Endothelial cell of umbilical vein (primary cell): ENCODE results near the gene GIMAP6. TPM values are rescaled to one million over a fixed set of nuclear protein-coding genes. Genes with fewer than 3 reads are reported as not detected.
"Not testable (repeated sequence)": the region's sequence is repeated elsewhere in the genome, so short reads cannot be mapped to it uniquely, and the experiment has no call there.

Source experiments
- BruUV-seq: library from RNA; stranded (reverse); fragments of 400-500 nt; replicated peaks from 2 replicates; lab custom pipeline; 2021; lab: Mats Ljungman, UMichigan
- CTCF ChIA-PET: fragments of 300-600, 350-600 bp; sonication (Branson Sonifier 250); formaldehyde crosslinking; loops from one replicate; lab custom pipeline; 2021; ENCODE audit warnings: antibody characterized with exemption, inconsistent platforms; lab: Charles Lee
- POLR2A ChIA-PET: fragments of 300-600, 350-600 bp; sonication (Branson Sonifier 250); formaldehyde crosslinking; loops from one replicate; lab custom pipeline; 2021; ENCODE audit warnings: antibody characterized with exemption, inconsistent platforms; lab: Charles Lee
- DNase-seq: peaks from one replicate; pipeline ENCODE4 v3.0.0-alpha.2; 2011; ENCODE audit warnings: low read depth, low spot score
- FAIRE-seq: peaks from 2 replicates; lab custom pipeline; 2011; peaks lifted over from hg19 to GRCh38; lab: Jason Lieb, UNC
- H2AFZ ChIP-seq: 2 replicates; pipeline ENCODE4 v1.6.0; 2012; ENCODE audit warnings: low read depth, low read length, control low read depth, inconsistent platforms
- H3K27ac ChIP-seq: 2 replicates; pipeline ENCODE4 v1.5.1; 2011; ENCODE audit warnings: low read depth, mild to moderate bottlenecking, control low read depth, low read length, moderate library complexity; ENCODE audit not compliant: insufficient read depth
- H3K27me3 ChIP-seq, 2 experiments: 2 replicates each; pipeline versions ENCODE4 v1.6.0 to v1.6.1; 2011; ENCODE audit warnings: low read length in 2 of 2, mixed read lengths in 1 of 2; ENCODE audit not compliant: control insufficient read depth in 2 of 2, insufficient read depth in 2 of 2
- H3K36me3 ChIP-seq, 2 experiments: 2 replicates in 1 of 2; 3 replicates in 1 of 2; pipeline ENCODE4 v1.5.1; 2011; ENCODE audit warnings: low read length in 2 of 2, mild to moderate bottlenecking in 1 of 2, moderate library complexity in 1 of 2; ENCODE audit not compliant: control insufficient read depth in 2 of 2, insufficient read depth in 2 of 2; ENCODE audit errors: extremely low read depth in 1 of 2
- H3K4me1 ChIP-seq: 3 replicates; pipeline ENCODE4 v1.5.1; 2011; ENCODE audit warnings: mild to moderate bottlenecking, low read length; ENCODE audit not compliant: control insufficient read depth, insufficient read depth; ENCODE audit errors: extremely low read depth
- H3K4me2 ChIP-seq: 2 replicates; pipeline ENCODE4 v1.6.1; 2011; ENCODE audit warnings: low read length, control low read depth, mixed read lengths; ENCODE audit not compliant: insufficient read depth
- H3K4me3 ChIP-seq, 3 experiments: fragments of 200-600 bp in 1 of 3; sonication (generic), shearing (Covaris generic) in 1 of 3; replicated peaks in 1 of 3; 2 replicates each; pipeline ENCODE4 v1.5.1; 2011 to 2016; ENCODE audit warnings: control low read depth in 3 of 3, low read length in 3 of 3, mild to moderate bottlenecking in 2 of 3, inconsistent platforms in 1 of 3, low read depth in 1 of 3, moderate library complexity in 1 of 3; ENCODE audit not compliant: insufficient read depth in 1 of 3
- H3K79me2 ChIP-seq: 2 replicates; pipeline ENCODE4 v1.6.0; 2012; ENCODE audit warnings: low read length, inconsistent platforms; ENCODE audit not compliant: control insufficient read depth, insufficient read depth
- H3K9ac ChIP-seq: replicated peaks from 2 replicates; pipeline ENCODE3; 2011; ENCODE audit warnings: low read length, control low read depth; ENCODE audit not compliant: insufficient read depth; ENCODE audit errors: extremely low read depth
- H3K9me1 ChIP-seq: replicated peaks from 3 replicates; pipeline ENCODE4 v1.6.0; 2011; ENCODE audit warnings: mild to moderate bottlenecking, low read length; ENCODE audit not compliant: control insufficient read depth, insufficient read depth; ENCODE audit errors: extremely low read depth
- H3K9me3 ChIP-seq: replicated peaks from 2 replicates; pipeline ENCODE4 v1.5.1; 2012; ENCODE audit warnings: low read length, inconsistent platforms; ENCODE audit not compliant: control insufficient read depth, insufficient read depth
- H4K20me1 ChIP-seq: replicated peaks from 2 replicates; pipeline ENCODE3; 2011; ENCODE audit warnings: mild to moderate bottlenecking, low read length; ENCODE audit not compliant: control insufficient read depth, insufficient read depth; ENCODE audit errors: extremely low read depth
- CTCF ChIP-seq, 2 donors: IDR thresholded peaks; 1 replicate in 1 of 2; 2 replicates in 1 of 2; pipeline ENCODE4 v1.5.1; 2011; ENCODE audit warnings: low read length in 2 of 2, mild to moderate bottlenecking in 2 of 2, moderate library complexity in 2 of 2, control low read depth in 1 of 2, inconsistent platforms in 1 of 2, low read depth in 1 of 2; ENCODE audit not compliant: insufficient read depth in 1 of 2; ENCODE audit errors: extremely low read depth in 1 of 2
- EZH2 ChIP-seq: IDR thresholded peaks from 2 replicates; pipeline ENCODE4 v1.6.1; 2012; ENCODE audit warnings: borderline replicate concordance, low read depth, mild to moderate bottlenecking, moderate library complexity, low read length, inconsistent platforms; ENCODE audit not compliant: severe bottlenecking
- FOS ChIP-seq: IDR thresholded peaks from 2 replicates; pipeline ENCODE4 v1.6.1; 2011; ENCODE audit warnings: mild to moderate bottlenecking, low read length, moderate library complexity, borderline replicate concordance; ENCODE audit not compliant: insufficient read depth
- GATA2 ChIP-seq: IDR thresholded peaks from 2 replicates; pipeline ENCODE4 v1.7.0; 2011; ENCODE audit warnings: low read depth, mild to moderate bottlenecking, moderate library complexity, mixed read lengths, low read length; ENCODE audit not compliant: insufficient read length, insufficient read depth
- JUN ChIP-seq: IDR thresholded peaks from 2 replicates; pipeline ENCODE4 v1.6.1; 2011; ENCODE audit warnings: borderline replicate concordance, low read depth; ENCODE audit not compliant: insufficient read length, insufficient read depth
- MYC ChIP-seq: IDR thresholded peaks from one replicate; pipeline ENCODE4 v1.6.1; 2011; ENCODE audit warnings: mild to moderate bottlenecking, low read depth, low read length
- POLR2A ChIP-seq: IDR thresholded peaks from 2 replicates; pipeline ENCODE4 v1.6.1; 2012; ENCODE audit warnings: low read depth, mild to moderate bottlenecking, control low read depth, low read length
- POLR2AphosphoS5 ChIP-seq: IDR thresholded peaks from 2 replicates; pipeline ENCODE4 v1.6.1; 2012; ENCODE audit warnings: low read depth, mild to moderate bottlenecking, control low read depth, low read length, moderate library complexity; ENCODE audit not compliant: insufficient read depth
- dilution Hi-C: fragments of 300-500 bp; cut with MboI; formaldehyde crosslinking; loops from one replicate; pipeline ENCODE4 v1.15.0; 2019; ENCODE audit warnings: low sequenced_read_pairs; ENCODE audit not compliant: extremely low pct_ligation_motif_present
- intact Hi-C: fragments of 100-400 bp; cut with micrococcal nuclease; formaldehyde crosslinking; loops from one replicate; pipeline ENCODE4 v1.10.0; 2022
- polyA plus RNA-seq, 4 experiments: library from polyadenylated mRNA; depleted of rRNA in 3 of 4; stranded (reverse) in 3 of 4; unstranded in 1 of 4; fragments of >200 nt; gene quantifications; 2 replicates each; pipeline versions ENCODE4 v1.2.1 to v1.2.3, GENCODE V29; 2011 to 2012; ENCODE audit warnings: missing spikeins in 1 of 4
- total RNA-seq: library from RNA; stranded (reverse); gene quantifications from 2 replicates; pipeline ENCODE4 v1.2.3, GENCODE V29; 2021
- TF ChIP-seq, protein P1 (sequence below): IDR thresholded peaks from 2 replicates; pipeline ENCODE4 v1.6.1; 2011; ENCODE audit not compliant: insufficient read depth, insufficient read length

The GIMAP6 gene
- total and polyA plus RNA-seq, 2 donors (not counting 3 experiments of a cell fraction or from before 2014, with no cell fraction given), result 65.6 to 85.0 TPM

DNA sequence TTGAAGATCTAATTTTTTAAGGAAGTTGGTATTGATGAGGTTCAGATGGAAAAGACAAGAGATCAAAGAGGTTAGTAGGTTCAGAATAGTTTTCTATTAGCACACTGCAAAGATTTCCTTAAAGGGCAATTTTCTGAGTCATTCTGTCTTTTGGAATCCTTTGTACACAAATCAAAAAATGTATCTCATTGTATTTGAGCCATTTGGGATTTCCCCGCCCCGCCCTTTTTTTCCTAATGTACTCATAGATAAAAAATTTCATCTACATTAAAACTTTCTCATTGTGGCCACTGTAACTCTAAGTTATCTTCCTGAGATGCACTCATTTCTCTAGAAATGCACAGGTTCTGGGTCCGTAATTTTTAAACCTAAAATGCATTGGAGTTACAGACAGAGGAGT, 12.1 kb downstream of the GIMAP6 start:
- intact Hi-C loops (no loop called here), dilution Hi-C loops (no loop called here)
- no peaks in the 10 kb centered on the region for H3K36me3 ChIP-seq
- H3K9ac ChIP-seq, result no peak overlapping the region
- no peak overlapping the region for H3K4me2 ChIP-seq
- no peaks in the 10 kb centered on the region for H3K27me3 ChIP-seq
- H3K4me1 ChIP-seq, result peaks cover 8% of the 10 kb centered on the region
- no peak overlapping the region for H2AFZ ChIP-seq
- CTCF ChIA-PET, result interaction anchor here (3.0 kb wide), 1 partner anchor 171 kb away, joined by 12 read pairs; no protein-coding TSS in a partner anchor
- no peak overlapping the region for H3K27ac ChIP-seq
- no peak overlapping the region for H3K4me3 ChIP-seq
- POLR2A ChIA-PET, result no interaction called here
- TF ChIP-seq MYC (no peak), CTCF (IDR thresholded peaks at IDR 0.05; ENCODE audit: extremely low read depth in 1 of 2, insufficient read depth in 1 of 2, low read depth in 1 of 2, low read length in 2 of 2) (no peak), POLR2A (no peak), FOS (no peak), EZH2 (no peak), GATA2 (no peak), JUN (no peak), POLR2AphosphoS5 (no peak)
- TF ChIP-seq, protein P1, sequence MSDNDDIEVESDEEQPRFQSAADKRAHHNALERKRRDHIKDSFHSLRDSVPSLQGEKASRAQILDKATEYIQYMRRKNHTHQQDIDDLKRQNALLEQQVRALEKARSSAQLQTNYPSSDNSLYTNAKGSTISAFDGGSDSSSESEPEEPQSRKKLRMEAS, result no peak
- H3K9me3 ChIP-seq, result no peaks in the 10 kb centered on the region
- FAIRE-seq (no peak), DNase-seq (no peak)
- no peaks in the 10 kb centered on the region for H3K9me1 ChIP-seq
- BruUV-seq, result no TSS peak
- no peaks in the 10 kb centered on the region for H4K20me1 ChIP-seq
- H3K79me2 ChIP-seq, result no peaks in the 10 kb centered on the region

- H3K9ac ChIP-seq, H4K20me1 ChIP-seq, H3K4me3 ChIP-seq, intact Hi-C loops, H3K27ac ChIP-seq, H3K4me2 ChIP-seq, H3K4me1 ChIP-seq, FAIRE-seq, POLR2A ChIA-PET, H2AFZ ChIP-seq, dilution Hi-C loops, DNase-seq, H3K9me3 ChIP-seq, H3K79me2 ChIP-seq, BruUV-seq, H3K36me3 ChIP-seq, H3K9me1 ChIP-seq, H3K27me3 ChIP-seq: not testable (repeated sequence)
- CTCF ChIA-PET, result interaction anchor here (0.8 to 2.5 kb wide), 2 partner anchors 9 to 166 kb away, joined by 3 to 6 read pairs; no protein-coding TSS in a partner anchor
These were observed 16.9 kb downstream of the GIMAP6 start for GRCh38 chr7:150615221-150615755.

- FAIRE-seq, intact Hi-C loops: not testable (repeated sequence)
These were observed 17.8 kb downstream of the GIMAP6 start for GRCh38 chr7:150614426-150614825.

More at GRCh38 chr7:150614426-150614825, 17.8 kb downstream of the GIMAP6 start:
- dilution Hi-C loops, H2AFZ ChIP-seq, DNase-seq, POLR2A ChIA-PET, H3K79me2 ChIP-seq, H3K9me1 ChIP-seq, H3K9ac ChIP-seq, H3K9me3 ChIP-seq, H3K27ac ChIP-seq, BruUV-seq, H3K27me3 ChIP-seq, H3K4me2 ChIP-seq, H3K4me1 ChIP-seq, H3K4me3 ChIP-seq, H3K36me3 ChIP-seq, H4K20me1 ChIP-seq: not testable (repeated sequence)
- CTCF ChIA-PET, result interaction anchor here (0.8 to 2.5 kb wide), 2 partner anchors 9 to 165 kb away, joined by 3 to 6 read pairs; no protein-coding TSS in a partner anchor
